GM23338 (cell line): Measurements from ENCODE around the gene GP2. TPM values are rescaled to one million over a fixed set of nuclear protein-coding genes. Genes with fewer than 3 reads are reported as not detected.

Experiments
- ATAC-seq: fragments of 200-7000 bp; cut with Tn5 transposase; 3 replicates; pipeline ENCODE4 v1.9.1; 2020
- DNase-seq: peaks from one replicate; pipeline ENCODE4 v3.0.0-alpha.2; 2015; ENCODE audit warnings: low spot score
- H2AFZ ChIP-seq: fragments of 200-600 bp; sonication (generic); 2 replicates; pipeline ENCODE4 v1.8.0; 2016; ENCODE audit warnings: antibody characterized with exemption, mild to moderate bottlenecking, moderate library complexity
- H3F3A ChIP-seq: fragments of 200-600 bp; sonication (generic); replicated peaks from 2 replicates; pipeline ENCODE4 v1.8.0; 2017; ENCODE audit warnings: antibody characterized with exemption, mixed run types, low read depth
- H3K27ac ChIP-seq: fragments of 200-600 bp; sonication (generic); 2 replicates; pipeline ENCODE4 v1.6.1; 2016; ENCODE audit warnings: low read depth
- H3K27me3 ChIP-seq: fragments of 200-600 bp; sonication (generic); 2 replicates; pipeline ENCODE4 v1.8.0; 2016; ENCODE audit warnings: mild to moderate bottlenecking, mixed run types, moderate library complexity; ENCODE audit not compliant: insufficient read depth
- H3K36me3 ChIP-seq: fragments of 200-600 bp; sonication (generic); 2 replicates; pipeline ENCODE4 v1.8.0; 2016; ENCODE audit warnings: mild to moderate bottlenecking; ENCODE audit not compliant: insufficient read depth
- H3K4me1 ChIP-seq: fragments of 200-600 bp; sonication (generic); 2 replicates; pipeline ENCODE4 v1.8.0; 2016; ENCODE audit warnings: mild to moderate bottlenecking, moderate library complexity; ENCODE audit not compliant: insufficient read depth
- H3K4me2 ChIP-seq: fragments of 200-600 bp; sonication (generic); 2 replicates; pipeline ENCODE4 v1.7.1; 2017; ENCODE audit warnings: mixed run types
- H3K4me3 ChIP-seq: fragments of 200-600 bp; sonication (generic); 2 replicates; pipeline ENCODE4 v1.6.1; 2016; ENCODE audit warnings: mixed run types
- H3K79me2 ChIP-seq: fragments of 200-600 bp; sonication (generic); replicated peaks from 2 replicates; pipeline ENCODE4 v1.8.0; 2017; ENCODE audit warnings: mild to moderate bottlenecking; ENCODE audit not compliant: insufficient read depth
- H3K9me2 ChIP-seq: fragments of 200-600 bp; sonication (generic); 2 replicates; pipeline ENCODE4 v1.8.0; 2017; ENCODE audit not compliant: insufficient read depth
- H4K20me1 ChIP-seq: fragments of 200-600 bp; sonication (generic); replicated peaks from 2 replicates; pipeline ENCODE4 v1.8.0; 2017; ENCODE audit warnings: mild to moderate bottlenecking; ENCODE audit not compliant: insufficient read depth
- H3K27ac Mint-ChIP-seq: 2 replicates; pipeline ENCODE4 v1.8.0; 2020; ENCODE audit warnings: inconsistent platforms, mild to moderate bottlenecking, moderate library complexity, mixed read lengths
- H3K27me3 Mint-ChIP-seq: 3 replicates; pipeline ENCODE4 v1.8.0; 2022; ENCODE audit warnings: low read depth, mild to moderate bottlenecking, moderate library complexity, mixed read lengths, inconsistent platforms; ENCODE audit not compliant: insufficient read depth, poor library complexity
- H3K36me3 Mint-ChIP-seq: 3 replicates; pipeline ENCODE4 v1.8.0; 2021; ENCODE audit warnings: low read depth, mild to moderate bottlenecking, inconsistent platforms, moderate library complexity, mixed read lengths
- H3K4me1 Mint-ChIP-seq: 3 replicates; pipeline ENCODE4 v1.8.0; 2020; ENCODE audit warnings: mild to moderate bottlenecking, inconsistent platforms, mixed read lengths
- H3K4me3 Mint-ChIP-seq: 3 replicates; pipeline ENCODE4 v1.8.0; 2021; ENCODE audit warnings: moderate library complexity, mild to moderate bottlenecking, inconsistent platforms, mixed read lengths
- H3K9me3 Mint-ChIP-seq: 3 replicates; pipeline ENCODE4 v1.8.0; 2020; ENCODE audit warnings: moderate library complexity, mild to moderate bottlenecking, inconsistent platforms, mixed read lengths
- CREB1 ChIP-seq: fragments of 250-450 bp; sonication (Bioruptor Pico); IDR thresholded peaks from 2 replicates; pipeline ENCODE4 v1.5.0; 2020; ENCODE audit warnings: low read depth, mild to moderate bottlenecking, moderate library complexity
- EZH2 ChIP-seq: fragments of 200-600 bp; sonication (generic); IDR thresholded peaks from one replicate; pipeline ENCODE4 v1.8.0; 2017; ENCODE audit warnings: antibody characterized with exemption, mild to moderate bottlenecking, low read depth; ENCODE audit not compliant: unreplicated experiment
- NANOG ChIP-seq: IDR thresholded peaks from 2 replicates; pipeline ENCODE4 v1.6.1; 2016; ENCODE audit warnings: antibody characterized with exemption, borderline replicate concordance
- POLR2AphosphoS5 ChIP-seq: IDR thresholded peaks from 2 replicates; pipeline ENCODE4 v1.6.1; 2016; ENCODE audit warnings: antibody characterized with exemption, low read depth
- STAT1 ChIP-seq: IDR thresholded peaks from one replicate; pipeline ENCODE4 v1.6.1; 2016; ENCODE audit warnings: antibody characterized with exemption; ENCODE audit not compliant: unreplicated experiment
- ZNF114 ChIP-seq: fragments of 250-450 bp; sonication (Bioruptor Pico); IDR thresholded peaks from 2 replicates; pipeline ENCODE4 v1.5.0; 2020; ENCODE audit warnings: mild to moderate bottlenecking, moderate library complexity
- ZNF331 ChIP-seq: fragments of 250-450 bp; sonication (Bioruptor Pico); IDR thresholded peaks from 2 replicates; pipeline ENCODE4 v1.5.0; 2020; ENCODE audit warnings: low read depth, mild to moderate bottlenecking, moderate library complexity
- polyA plus RNA-seq: library from polyadenylated mRNA; unstranded; fragments of >200 nt; fragmentation: Nextera tagmentation; extraction: Ambion mirVana; gene quantifications from 2 replicates; pipeline ENCODE4 v1.2.1, GENCODE V29; 2016
- total RNA-seq: library from RNA; depleted of rRNA; stranded (reverse); fragments of >200 nt; shearing (Covaris generic); gene quantifications from 2 replicates; pipeline ENCODE4 v1.2.3, GENCODE V29; 2014
- TF ChIP-seq, protein P1 (sequence below): IDR thresholded peaks from 2 replicates; pipeline ENCODE4 v1.6.1; 2016; ENCODE audit warnings: antibody characterized with exemption
- TF ChIP-seq, protein P2 (sequence below): IDR thresholded peaks from one replicate; pipeline ENCODE4 v1.6.1; 2018; ENCODE audit warnings: antibody characterized with exemption; ENCODE audit not compliant: unreplicated experiment
- TF ChIP-seq, protein P3 (sequence below): fragments of 250-450 bp; sonication (Bioruptor Pico); IDR thresholded peaks from 2 replicates; pipeline ENCODE4 v1.5.0; 2020; ENCODE audit warnings: mild to moderate bottlenecking, moderate library complexity

GP2 gene
- total and polyA plus RNA-seq, 2 experiments from 2014 or later = not detected

DNA sequence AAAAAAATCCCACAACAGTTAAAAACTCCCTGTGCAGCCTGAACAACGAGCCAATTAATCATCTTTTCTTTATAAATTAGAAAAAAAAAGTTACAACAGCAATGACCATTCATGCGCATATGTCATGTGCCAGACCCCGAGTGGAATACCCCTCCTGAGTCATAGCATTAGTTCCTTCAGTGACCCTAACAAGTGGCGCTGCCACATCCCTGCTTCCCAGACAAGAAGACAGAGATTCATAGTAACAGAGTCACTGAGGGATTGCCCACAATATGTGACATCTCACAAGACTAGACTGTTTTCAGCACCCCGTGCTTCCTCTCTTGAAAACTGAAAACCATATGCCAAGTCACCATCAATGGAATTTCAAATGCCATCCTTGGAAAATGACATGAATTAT, 17.3 kb upstream of the GP2 start:
- no peak overlapping the region for H2AFZ ChIP-seq
- no peaks in the 10 kb centered on the region for H3K36me3 Mint-ChIP-seq
- no peak for DNase-seq
- H3K27ac Mint-ChIP-seq = no peak overlapping the region
- H3K27me3 Mint-ChIP-seq = peaks cover 5% of the 10 kb centered on the region
- no peak overlapping the region for H3K4me2 ChIP-seq
- no peaks in the 10 kb centered on the region for H3K27me3 ChIP-seq
- H3K36me3 ChIP-seq = no peaks in the 10 kb centered on the region
- H3K9me2 ChIP-seq = no peaks in the 10 kb centered on the region
- no peaks in the 10 kb centered on the region for H3F3A ChIP-seq
- H3K27ac ChIP-seq = no peak overlapping the region
- no peaks in the 10 kb centered on the region for H3K79me2 ChIP-seq
- no peak for TF ChIP-seq EZH2
- no peak for TF ChIP-seq ZNF331 (CRISPR knock-in tag)
- TF ChIP-seq, protein P1, sequence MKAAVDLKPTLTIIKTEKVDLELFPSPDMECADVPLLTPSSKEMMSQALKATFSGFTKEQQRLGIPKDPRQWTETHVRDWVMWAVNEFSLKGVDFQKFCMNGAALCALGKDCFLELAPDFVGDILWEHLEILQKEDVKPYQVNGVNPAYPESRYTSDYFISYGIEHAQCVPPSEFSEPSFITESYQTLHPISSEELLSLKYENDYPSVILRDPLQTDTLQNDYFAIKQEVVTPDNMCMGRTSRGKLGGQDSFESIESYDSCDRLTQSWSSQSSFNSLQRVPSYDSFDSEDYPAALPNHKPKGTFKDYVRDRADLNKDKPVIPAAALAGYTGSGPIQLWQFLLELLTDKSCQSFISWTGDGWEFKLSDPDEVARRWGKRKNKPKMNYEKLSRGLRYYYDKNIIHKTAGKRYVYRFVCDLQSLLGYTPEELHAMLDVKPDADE = no peak
- no peak for TF ChIP-seq NANOG
- TF ChIP-seq, protein P2, sequence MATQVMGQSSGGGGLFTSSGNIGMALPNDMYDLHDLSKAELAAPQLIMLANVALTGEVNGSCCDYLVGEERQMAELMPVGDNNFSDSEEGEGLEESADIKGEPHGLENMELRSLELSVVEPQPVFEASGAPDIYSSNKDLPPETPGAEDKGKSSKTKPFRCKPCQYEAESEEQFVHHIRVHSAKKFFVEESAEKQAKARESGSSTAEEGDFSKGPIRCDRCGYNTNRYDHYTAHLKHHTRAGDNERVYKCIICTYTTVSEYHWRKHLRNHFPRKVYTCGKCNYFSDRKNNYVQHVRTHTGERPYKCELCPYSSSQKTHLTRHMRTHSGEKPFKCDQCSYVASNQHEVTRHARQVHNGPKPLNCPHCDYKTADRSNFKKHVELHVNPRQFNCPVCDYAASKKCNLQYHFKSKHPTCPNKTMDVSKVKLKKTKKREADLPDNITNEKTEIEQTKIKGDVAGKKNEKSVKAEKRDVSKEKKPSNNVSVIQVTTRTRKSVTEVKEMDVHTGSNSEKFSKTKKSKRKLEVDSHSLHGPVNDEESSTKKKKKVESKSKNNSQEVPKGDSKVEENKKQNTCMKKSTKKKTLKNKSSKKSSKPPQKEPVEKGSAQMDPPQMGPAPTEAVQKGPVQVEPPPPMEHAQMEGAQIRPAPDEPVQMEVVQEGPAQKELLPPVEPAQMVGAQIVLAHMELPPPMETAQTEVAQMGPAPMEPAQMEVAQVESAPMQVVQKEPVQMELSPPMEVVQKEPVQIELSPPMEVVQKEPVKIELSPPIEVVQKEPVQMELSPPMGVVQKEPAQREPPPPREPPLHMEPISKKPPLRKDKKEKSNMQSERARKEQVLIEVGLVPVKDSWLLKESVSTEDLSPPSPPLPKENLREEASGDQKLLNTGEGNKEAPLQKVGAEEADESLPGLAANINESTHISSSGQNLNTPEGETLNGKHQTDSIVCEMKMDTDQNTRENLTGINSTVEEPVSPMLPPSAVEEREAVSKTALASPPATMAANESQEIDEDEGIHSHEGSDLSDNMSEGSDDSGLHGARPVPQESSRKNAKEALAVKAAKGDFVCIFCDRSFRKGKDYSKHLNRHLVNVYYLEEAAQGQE = no peak
- TF ChIP-seq STAT1 = no peak
- TF ChIP-seq CREB1 (CRISPR knock-in tag) = no peak
- no peak for TF ChIP-seq POLR2AphosphoS5
- TF ChIP-seq, protein P3, sequence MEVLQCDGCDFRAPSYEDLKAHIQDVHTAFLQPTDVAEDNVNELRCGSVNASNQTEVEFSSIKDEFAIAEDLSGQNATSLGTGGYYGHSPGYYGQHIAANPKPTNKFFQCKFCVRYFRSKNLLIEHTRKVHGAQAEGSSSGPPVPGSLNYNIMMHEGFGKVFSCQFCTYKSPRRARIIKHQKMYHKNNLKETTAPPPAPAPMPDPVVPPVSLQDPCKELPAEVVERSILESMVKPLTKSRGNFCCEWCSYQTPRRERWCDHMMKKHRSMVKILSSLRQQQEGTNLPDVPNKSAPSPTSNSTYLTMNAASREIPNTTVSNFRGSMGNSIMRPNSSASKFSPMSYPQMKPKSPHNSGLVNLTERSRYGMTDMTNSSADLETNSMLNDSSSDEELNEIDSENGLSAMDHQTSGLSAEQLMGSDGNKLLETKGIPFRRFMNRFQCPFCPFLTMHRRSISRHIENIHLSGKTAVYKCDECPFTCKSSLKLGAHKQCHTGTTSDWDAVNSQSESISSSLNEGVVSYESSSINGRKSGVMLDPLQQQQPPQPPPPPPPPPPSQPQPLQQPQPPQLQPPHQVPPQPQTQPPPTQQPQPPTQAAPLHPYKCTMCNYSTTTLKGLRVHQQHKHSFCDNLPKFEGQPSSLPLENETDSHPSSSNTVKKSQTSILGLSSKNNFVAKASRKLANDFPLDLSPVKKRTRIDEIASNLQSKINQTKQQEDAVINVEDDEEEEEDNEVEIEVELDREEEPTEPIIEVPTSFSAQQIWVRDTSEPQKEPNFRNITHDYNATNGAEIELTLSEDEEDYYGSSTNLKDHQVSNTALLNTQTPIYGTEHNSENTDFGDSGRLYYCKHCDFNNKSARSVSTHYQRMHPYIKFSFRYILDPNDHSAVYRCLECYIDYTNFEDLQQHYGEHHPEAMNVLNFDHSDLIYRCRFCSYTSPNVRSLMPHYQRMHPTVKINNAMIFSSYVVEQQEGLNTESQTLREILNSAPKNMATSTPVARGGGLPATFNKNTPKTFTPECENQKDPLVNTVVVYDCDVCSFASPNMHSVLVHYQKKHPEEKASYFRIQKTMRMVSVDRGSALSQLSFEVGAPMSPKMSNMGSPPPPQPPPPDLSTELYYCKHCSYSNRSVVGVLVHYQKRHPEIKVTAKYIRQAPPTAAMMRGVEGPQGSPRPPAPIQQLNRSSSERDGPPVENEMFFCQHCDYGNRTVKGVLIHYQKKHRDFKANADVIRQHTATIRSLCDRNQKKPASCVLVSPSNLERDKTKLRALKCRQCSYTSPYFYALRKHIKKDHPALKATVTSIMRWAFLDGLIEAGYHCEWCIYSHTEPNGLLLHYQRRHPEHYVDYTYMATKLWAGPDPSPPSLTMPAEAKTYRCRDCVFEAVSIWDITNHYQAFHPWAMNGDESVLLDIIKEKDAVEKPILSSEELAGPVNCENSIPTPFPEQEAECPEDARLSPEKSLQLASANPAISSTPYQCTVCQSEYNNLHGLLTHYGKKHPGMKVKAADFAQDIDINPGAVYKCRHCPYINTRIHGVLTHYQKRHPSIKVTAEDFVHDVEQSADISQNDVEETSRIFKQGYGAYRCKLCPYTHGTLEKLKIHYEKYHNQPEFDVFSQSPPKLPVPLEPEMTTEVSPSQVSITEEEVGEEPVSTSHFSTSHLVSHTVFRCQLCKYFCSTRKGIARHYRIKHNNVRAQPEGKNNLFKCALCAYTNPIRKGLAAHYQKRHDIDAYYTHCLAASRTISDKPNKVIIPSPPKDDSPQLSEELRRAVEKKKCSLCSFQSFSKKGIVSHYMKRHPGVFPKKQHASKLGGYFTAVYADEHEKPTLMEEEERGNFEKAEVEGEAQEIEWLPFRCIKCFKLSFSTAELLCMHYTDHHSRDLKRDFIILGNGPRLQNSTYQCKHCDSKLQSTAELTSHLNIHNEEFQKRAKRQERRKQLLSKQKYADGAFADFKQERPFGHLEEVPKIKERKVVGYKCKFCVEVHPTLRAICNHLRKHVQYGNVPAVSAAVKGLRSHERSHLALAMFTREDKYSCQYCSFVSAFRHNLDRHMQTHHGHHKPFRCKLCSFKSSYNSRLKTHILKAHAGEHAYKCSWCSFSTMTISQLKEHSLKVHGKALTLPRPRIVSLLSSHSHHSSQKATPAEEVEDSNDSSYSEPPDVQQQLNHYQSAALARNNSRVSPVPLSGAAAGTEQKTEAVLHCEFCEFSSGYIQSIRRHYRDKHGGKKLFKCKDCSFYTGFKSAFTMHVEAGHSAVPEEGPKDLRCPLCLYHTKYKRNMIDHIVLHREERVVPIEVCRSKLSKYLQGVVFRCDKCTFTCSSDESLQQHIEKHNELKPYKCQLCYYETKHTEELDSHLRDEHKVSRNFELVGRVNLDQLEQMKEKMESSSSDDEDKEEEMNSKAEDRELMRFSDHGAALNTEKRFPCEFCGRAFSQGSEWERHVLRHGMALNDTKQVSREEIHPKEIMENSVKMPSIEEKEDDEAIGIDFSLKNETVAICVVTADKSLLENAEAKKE (CRISPR knock-in tag) = no peak
- TF ChIP-seq ZNF114 (CRISPR knock-in tag) = no peak
- peaks cover 5% of the 10 kb centered on the region for H3K4me1 Mint-ChIP-seq
- H3K4me3 ChIP-seq = no peak overlapping the region
- no peaks in the 10 kb centered on the region for H3K9me3 Mint-ChIP-seq
- H4K20me1 ChIP-seq = no peaks in the 10 kb centered on the region
- ATAC-seq = no peak
- H3K4me1 ChIP-seq = peaks cover 8% of the 10 kb centered on the region
- H3K4me3 Mint-ChIP-seq = no peak overlapping the region
